Cerebellar cortex (tissue), 1 donor: ENCODE data around the gene TMEM232.
A peak's percentile ranks its signal among the peaks of the same experiment; 100 is the strongest.

Source experiments
- DNase-seq: peaks from one replicate; pipeline ENCODE4 v3.0.0-alpha.2; 2015; ENCODE audit warnings: low spot score

TMEM232 gene

GRCh38 chr5:110402562-110402961 lies 323.9 kb downstream of the TMEM232 start:
- DNase-seq: no peak

- DNase-seq: no peak
Observed at GRCh38 chr5:110401881-110402280, 324.6 kb downstream of the TMEM232 start.

- no peak for DNase-seq
Observed at GRCh38 chr5:110398951-110399350, 327.5 kb downstream of the TMEM232 start.

GRCh38 chr5:110397281-110397680 lies 329.2 kb downstream of the TMEM232 start:
- DNase-seq: no peak

- DNase-seq: peak; percentile 18
Observed at GRCh38 chr5:110386782-110387181, 339.7 kb downstream of the TMEM232 start.

GRCh38 chr5:110383231-110383630 lies 343.2 kb downstream of the TMEM232 start:
- no peak for DNase-seq

DNA sequence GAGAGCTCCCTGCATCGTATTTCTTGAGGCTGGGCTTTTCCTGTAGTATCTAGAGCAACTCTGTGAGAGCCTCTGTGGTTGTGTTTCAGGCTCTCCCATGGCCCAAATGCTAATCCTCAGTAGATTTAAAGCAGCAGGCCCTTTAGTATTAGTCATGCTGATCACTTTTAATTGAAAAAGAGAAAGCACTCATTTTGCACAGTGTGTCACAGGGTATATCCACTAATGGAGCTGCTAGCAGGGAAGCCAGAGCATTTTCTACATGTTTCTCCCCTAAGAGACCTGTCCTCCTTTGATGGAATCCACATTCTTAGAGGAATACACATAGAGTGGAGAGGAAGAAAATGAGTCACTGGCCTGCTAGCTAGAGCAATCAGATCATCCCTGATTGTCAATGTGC lies 348.5 kb downstream of the TMEM232 start:
- DNase-seq: no peak

GRCh38 chr5:110377361-110377760 lies 349.1 kb downstream of the TMEM232 start:
- DNase-seq: no peak

- no peak for DNase-seq
Observed at GRCh38 chr5:110376281-110376951, 350.1 kb downstream of the TMEM232 start.

- DNase-seq: no peak
Observed at GRCh38 chr5:110371725-110372041, 354.8 kb downstream of the TMEM232 start.

GRCh38 chr5:110371011-110371724 lies 355.3 kb downstream of the TMEM232 start:
- DNase-seq: no peak
